GM21717 (cell line): ENCODE data around the gene CHAF1A.

Experiments used
- ATAC-seq: cut with Tn5 transposase; IDR thresholded peaks from one replicate; pipeline ENCODE4 v1.9.1; 2021; ENCODE audit warnings: mild to moderate bottlenecking, moderate library complexity; ENCODE audit not compliant: unreplicated experiment

CHAF1A gene

DNA sequence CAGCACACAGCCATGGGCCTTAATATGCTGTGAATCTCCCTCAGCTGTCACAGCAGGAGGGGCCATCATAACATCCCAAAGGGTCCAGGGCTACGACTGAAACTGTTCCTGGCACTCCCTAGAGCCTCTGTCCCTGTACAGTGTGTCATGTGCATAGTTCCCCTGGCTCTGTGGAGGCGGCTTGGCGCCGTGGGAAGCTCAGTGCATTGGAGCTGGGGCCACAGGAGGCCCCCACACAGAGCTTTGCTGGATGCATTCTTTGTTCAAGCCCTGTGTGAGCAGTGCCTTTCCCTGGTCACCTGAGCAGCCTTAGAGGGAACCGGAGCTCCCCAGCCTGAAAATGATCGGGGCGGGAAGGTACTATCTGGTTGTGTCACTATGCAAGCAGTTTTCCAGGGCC lies 33.8 kb downstream of the CHAF1A start:
- ATAC-seq: no peak

DNA sequence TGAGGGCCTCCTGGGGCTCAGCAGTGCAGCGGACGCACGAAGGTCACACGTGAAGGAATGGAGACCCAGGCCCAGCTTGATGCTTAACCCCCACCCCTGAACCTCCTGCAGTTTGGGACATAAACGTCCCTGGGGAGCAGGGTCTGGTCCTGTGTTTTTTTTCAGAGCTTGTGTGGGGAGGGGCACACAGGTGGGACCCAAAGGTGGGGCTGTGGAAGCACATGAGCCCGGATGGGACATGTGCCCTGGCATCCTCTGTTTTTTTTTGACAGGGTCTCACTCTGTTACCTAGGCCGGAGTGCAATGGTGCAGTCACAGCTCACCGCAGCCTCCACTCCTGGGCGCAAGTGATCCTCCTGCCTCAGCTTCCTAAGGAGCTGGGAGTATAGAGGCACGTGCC lies 34.7 kb downstream of the CHAF1A start:
- no peak for ATAC-seq

DNA sequence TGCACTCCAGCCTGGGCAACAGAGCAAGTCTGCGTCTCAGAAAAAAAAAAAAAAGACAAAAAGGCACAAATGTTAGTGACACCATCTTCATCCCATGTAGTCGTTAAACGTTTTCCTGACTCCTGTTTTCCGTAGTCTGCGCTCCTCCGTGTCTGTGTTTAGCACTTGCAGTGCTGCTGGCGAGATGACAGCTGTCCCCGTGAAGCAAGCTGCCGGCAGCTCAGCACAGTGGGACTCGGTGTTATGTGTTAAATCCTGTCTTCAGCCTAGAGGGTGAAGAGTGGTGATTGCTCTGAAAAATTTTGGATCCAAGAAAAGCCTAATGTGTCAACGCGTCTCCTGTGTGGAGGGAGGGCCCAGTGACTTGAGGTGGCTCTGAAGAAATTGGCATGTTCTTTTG lies 36.8 kb downstream of the CHAF1A start:
- no peak for ATAC-seq

DNA sequence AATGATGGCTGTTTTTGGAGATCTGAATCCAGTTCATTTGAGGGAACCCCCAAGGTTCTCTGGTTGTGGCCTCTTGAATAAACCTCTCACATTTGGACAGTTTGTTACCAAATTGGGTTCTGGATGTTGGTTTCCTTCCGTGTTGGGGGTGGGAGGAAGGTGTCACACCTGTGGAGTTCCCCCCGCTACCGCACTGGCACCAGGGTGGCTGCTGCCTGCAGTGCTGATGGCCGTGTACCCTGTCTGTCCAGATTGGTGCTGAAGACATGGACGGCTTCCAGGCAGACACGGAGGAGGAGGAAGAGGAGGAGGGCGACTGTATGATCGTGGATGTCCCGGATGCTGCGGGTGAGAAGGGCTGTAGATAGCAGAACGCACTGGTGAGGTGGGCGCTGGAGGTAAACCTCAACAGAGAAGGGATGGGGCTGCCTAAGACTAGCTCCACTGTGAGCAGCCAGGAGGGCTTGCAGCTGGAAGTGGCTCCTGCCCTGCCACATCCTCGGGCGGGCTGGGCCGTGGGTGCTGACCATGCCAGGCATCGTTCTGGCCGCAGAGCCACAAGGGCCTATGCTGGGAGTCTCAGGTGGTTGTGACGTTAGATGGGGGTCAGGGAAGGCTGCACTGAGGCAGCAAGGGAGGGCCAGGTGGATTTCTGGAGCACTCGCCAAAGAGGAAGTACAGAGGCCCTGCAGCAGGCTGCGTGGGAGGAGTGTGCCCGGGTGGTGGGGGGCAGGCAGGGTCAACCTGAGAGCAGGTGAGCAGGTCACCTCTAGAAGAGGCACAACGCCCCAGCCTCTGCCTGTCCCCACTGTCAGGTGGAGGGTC lies 39.8 kb downstream of the CHAF1A start:
- no peak for ATAC-seq

DNA sequence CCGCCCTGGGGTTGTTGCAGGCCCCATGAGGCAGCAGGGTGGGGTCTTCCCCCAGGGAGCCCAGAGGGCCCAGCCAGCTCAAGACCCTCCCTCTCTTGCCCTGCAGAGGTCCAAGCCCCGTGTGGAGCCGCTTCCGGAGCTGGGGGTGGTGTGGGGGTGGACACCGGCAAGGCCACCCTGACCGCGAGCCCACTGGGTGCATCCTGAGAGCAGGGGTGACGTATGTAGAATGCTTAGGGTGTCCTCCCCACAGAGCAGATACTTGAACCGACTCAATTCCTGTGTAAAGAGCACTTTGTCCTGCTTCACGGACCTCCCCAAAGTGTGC lies 40.3 kb downstream of the CHAF1A start:
- ATAC-seq: no peak

DNA sequence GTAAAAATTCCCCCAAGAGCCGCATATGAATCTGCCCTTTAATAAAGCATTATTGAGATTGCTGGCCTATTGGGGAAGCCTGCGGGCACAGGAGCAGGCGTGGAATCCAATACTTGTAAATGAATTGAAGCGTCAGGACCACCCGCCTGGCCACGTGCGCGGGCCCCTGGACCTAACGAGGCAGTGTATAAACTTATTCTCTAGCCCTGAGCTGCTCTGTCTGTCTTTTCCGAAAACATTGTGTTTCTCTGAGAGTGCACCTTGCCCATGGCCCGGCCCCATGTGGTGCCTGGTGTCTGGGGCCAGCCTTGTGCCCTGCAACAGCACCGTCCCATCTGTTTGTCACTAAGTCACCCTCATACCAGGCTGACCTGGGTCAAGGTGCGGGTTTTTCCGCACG lies 40.7 kb downstream of the CHAF1A start:
- ATAC-seq: no peak

DNA sequence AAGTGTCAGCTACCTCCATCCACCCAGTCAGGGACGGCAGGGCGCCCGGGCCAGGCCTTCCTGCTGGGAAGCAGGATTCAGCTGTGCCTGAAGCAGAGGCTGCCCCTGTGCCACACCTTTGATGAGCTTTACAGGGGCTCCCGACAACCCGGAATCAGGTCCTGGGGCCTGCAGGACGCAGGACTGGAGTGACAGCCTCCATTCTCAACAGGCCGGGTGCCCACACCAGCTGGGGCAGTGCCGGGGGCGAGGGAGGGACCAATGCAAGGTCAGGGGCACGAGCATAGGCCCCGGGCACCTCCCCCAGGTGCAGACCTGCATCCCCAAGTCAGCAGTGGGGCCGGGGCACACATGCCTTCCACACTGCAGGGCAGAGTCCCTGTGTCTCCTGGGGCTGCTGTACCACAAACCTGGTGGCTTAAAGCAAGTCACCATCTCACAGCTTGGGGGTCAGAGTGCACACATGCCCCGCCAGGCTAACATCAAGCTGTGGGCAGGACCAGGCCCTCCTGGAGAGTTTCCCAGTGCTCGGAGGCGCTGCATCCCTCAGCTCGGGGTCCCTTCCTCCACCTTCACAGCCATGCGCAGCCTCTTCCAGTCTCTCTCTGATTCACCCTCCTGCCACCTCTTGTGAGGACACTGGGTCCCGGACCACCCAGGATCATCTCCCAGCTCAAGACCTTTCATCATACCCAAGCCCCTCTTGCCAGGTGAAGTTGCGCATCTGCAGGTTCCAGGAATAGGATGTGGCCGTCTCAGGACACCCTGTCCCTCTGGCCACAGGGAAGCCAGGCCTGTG lies 41.7 kb downstream of the CHAF1A start:
- ATAC-seq: no peak

DNA sequence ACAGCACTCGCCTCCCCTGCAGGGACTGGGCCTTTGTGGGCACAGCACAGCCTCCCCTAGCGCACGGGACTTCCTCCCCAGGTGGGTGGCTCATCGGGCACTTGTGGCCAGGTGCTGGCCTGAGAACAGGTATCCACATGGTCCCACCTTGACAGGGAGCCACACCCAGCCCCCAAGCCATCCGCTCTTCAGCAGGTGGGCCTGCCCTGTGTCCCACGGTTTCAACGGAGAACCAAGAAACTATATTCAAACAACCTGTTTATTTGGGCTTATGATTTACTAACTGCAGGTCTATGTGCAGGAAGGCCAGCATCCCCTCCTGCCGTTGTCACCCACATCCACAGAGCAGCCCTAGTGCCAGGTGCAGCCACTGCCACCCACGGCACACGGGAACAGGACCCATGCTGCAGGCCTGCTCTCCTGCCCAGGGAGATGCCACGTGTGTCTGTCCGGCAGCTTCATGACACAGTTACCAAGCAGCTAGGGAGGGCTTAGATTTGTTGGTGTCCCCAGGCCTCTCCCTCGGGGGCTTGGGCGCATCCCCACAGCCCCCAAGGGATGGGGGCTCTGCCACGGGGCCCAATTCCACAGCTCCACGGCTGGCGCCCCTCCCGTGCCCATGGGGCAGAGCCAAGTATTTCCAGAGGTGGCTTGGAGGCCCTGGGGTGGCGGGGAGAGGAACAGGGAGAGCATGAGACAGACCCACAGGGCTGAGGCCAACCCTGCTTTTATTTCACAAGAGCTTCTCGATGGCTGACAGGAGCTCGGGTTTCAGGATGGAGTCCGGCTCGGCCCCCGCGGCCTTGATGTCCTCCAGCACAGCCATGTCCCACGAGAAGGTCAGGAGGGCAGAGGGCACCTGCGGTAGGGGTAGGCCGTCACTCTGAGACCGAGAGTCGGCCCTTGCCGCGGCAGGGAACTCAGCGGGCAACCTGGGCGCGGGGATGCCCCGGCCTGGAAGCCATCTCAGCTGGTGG lies 42.6 kb downstream of the CHAF1A start:
- ATAC-seq: no peak

DNA sequence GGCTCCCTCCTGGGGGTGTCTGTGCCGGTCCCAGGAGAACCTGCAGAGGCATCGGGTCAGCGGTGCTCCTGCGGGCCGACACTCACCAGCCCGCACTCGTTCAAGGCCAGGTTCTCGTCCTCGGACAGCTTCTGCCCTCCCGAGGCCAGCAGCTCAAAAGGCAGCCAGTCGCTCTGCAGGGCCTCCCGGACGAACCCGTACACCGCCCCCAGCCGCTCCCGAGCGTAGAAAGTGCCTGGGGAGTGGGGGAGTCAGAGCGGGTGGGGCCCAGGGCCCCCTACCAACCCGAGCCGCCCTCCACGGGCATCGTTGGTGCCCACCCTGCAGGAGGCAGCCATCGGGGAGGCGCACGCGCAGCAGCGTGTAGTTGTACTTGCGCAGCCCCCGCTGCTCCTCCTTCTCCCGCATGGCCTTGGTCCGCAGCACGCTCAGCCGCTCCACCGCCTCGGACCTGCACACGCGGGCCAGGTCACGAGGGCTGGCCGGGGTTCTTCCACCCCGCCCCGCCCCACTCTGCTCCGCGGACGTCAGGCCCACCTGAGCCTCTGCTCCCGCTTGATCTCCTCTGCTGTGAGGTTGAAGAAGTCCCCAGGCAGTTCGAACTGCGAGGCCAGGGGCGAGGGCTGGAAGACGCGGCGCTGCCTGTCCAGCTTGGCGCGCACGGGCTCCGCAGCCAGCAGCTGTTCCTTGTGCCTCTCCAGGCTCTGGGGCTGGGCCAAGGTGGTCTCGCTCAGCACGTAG lies 43.7 kb downstream of the CHAF1A start:
- ATAC-seq: no peak

DNA sequence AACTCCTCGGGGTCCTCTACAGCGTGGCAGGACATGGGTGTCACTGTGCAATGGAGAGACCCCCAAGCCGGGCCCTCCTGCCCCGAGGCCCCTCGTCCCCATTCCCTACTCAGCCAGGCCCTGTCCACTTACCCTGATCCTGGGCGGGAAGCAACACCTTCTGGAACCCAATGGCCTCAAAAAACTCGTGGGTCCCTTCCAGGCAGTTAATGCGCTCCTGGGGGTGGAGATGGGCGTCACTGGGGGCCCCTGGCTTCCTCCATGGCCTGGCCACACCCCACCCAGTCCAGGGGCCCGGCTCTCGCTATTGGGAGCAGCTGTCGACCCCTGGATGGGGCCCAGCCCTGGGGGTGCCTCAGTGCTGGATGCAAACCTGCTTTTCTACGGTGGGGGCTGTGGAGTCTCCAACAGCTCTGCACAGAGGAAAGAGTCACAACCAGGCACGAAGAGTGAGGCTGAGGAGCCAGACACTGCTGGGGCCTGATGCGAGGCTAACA lies 44.3 kb downstream of the CHAF1A start:
- no peak for ATAC-seq

DNA sequence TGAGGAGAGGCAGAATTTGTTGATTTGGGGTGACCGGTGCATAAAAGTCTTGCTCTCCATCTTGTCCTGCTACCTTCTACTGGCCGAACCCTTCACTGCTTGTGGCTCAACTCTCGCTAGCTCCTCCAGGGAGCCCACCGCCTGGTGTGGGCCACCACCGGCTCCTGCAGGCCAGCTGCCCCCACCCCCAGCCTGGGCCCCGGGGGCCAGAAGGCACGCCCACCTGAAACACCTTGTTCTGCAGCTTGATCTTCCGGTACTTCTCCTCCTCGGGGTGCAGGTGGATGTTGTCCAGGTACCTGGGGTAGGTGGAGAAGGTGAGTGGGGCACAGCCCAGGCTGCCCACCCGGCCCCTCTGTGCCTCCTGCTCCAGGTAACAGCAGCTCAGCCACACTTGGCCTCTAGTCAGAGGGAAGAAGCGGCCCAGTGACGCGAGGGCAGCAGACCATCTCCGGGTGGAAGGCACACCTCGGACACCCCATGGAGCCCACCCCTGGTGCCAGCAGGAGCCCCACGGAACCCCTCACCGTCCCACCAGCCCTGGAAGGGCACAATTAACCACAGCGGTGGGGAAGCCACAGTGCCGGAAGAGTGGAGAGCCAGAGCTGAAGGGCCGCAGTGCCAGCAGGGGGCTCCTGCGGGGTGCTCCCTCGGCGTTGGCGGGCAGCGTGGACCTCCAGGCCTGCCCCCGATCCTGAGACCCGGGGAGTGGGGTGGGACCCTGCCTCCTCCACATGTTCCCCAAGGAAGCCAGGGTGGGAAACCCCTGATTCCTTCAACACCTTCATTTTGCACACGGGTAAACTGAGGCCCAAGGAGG lies 45.1 kb downstream of the CHAF1A start:
- ATAC-seq: no peak

DNA sequence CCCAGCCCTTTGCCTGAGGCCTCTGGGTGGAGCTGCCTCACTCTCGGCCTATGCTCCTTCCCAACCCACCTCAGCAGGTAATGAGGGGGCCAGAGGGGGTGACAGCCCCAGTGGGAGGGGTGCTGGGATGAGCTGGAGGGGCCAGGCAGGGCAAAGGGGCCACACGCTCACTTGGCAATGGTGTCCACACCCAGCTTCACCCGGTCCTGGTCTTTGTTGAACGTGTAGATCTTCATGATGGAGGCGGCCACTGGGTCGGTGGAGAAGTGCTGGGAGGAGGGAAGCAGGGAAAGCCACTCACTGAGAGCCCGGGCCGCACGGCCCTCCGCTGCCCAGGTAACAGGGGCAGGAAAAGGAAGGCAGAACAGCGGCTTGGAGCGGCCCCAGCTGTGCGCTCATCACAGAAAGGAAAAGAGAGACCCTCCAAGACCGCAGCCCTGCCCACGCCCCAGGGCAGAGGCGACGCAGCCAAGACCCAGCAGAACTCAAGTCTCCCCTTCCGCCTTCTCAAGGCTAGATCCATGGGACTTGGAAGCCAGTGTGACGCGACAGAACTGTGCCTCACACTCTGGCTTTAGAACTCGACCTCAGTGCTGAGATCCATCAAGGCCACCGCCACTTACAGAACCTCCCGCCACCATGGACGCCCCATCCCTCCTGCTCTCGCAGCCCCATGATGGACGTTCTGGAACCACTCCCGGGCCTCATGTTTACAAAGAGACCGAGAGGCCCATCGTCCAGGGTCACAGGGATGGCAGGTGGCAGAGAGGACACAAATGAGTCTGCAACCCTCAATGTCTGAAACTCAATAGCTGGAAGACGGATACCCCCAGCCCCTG lies 45.9 kb downstream of the CHAF1A start:
- no peak for ATAC-seq

DNA sequence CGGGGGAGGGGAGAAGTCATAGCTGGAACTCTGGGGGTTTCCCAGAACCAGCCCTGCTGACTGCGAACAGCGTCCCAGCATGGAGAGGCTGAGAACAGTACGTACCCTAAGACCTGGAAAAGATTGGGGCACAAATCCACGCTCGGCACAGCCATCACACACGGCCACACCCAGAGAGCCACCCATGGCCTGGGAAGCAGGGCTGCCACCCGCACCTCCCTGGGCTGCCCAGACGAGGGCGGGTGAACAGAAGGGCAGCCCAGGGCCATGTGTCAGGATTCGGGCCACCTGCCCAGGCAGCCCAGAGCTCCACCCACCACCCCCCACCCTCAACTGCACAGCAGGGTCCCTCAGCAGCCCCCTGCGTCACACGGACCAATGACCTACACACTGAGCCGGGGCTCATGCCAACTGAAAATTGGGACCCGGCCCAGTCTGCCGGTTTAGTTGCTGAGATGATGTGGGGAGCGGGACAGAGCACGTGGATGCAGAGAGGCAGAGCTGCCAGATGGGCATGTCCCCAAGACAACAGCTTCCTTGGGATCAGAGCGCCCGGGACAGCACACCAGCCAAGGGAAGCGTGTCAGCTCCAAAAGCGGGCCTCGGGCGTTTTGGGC lies 46.7 kb downstream of the CHAF1A start:
- ATAC-seq: no peak

DNA sequence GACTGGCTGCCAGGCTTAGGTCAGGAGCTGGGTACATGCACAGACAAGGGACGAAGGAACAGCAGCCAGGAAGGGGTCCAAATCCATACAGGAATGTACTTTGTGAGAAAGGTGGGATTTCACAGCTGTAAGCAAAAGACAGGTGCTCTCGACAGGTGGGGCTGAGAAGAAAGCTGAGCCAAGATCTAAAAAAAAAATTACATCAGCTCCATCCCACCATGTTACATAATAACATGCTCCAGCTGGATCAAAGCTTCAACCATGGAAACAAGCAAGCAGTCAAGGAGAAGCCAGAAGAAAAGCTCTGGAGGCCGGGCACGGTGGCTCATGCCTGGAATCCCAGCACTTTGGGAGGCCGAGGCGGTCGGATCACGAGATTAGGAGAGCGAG lies 47.2 kb downstream of the CHAF1A start:
- ATAC-seq: no peak

DNA sequence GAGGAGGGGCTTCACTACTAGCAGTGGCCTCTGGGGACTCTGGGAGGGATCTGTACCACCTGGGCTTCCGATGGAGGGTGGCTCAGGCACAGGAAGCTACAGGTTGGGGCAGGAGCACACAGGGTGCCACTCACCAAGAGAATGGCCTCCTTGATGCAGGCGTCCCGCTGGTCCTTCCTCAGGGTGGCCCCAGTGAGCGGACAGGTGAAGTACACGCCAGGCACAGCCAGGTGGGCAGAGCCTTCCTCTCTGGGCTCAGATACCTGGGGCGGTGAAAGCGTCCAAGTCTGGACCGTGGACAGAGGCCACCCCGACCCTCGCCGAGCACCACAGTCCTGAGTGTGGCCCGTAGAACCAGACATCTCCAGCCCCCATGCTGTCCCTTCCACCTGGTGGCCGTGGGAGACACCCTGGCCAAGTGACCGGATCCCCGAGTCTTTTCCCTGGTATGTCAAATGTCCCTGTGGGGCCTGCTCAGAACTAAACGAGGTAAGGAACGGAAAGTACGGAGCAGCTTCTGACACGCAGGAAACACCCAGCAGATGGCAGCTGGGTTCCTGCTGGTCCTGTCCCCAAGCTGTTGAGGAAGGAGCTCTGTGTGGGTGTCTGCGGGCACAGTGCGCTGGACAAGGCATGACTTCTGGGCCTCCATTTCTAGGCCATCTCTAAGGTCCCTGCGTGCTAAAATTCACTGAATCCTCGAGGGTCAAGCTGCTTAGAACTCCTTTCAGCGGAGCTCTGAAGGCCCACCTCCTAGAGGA lies 50.0 kb downstream of the CHAF1A start:
- no peak for ATAC-seq

DNA sequence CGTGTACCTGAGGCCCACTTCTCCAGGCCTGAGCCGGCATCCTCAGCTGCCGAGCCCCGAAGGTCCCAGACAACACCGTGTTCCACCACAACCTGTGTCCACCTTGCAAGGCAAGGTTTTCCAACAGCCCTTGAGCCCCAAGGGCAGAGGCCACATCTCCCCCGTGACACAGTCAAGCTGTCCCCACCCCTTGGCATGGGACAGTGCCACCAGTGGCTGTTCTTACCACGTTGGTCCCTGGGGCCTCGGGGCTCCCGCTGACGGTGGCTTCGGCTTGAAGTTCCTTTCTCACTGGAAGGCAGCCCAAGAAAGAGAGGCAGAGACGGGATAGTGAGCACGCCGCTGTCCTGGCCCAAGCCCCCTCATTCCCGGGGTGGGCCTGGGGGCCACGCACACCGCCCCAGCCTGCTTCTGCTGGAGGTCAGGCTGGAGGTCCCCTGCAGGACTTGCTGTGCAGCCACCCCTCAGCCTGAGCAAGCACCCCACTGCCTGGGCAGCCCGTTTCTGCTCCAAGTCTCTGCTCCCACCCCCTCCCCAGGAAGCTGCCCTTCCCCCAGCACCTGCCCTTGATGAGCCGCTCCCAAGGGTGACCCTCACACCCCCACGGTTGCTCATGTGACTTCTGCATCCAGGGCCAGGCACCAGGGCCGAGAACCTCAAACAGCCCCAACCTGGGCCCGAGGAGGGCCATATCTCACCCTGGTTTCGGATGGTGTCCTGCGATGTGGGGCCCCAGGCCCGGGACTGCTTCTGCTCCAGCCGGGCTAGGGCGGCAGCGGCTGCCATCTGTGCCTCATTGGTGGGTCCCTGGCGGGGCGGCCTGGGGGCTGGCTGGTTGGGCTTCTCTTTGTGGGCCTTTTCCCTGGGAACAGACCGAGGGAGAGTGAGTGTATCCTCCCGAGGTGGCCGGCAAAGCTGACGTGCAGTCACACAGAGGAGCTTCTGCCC lies 51.1 kb downstream of the CHAF1A start:
- ATAC-seq: no peak
